ENCODE data around the gene BCAS3.
"Not testable (repeated sequence)": the region's sequence is repeated elsewhere in the genome, so short reads cannot be mapped to it uniquely, and the experiment has no call there.

BCAS3 gene

GRCh38 chr17:61431594-61432311, 754.1 kb downstream of the BCAS3 start:
- no peak for DNase-seq (ENCODE audit: low read depth in 1 of 2, low spot score in 1 of 2)

GRCh38 chr17:61436273-61436672, 758.6 kb downstream of the BCAS3 start:
- DNase-seq (ENCODE audit: low read depth in 1 of 2, low spot score in 1 of 2): no peak

- no peak for DNase-seq (ENCODE audit: low read depth in 1 of 2, low spot score in 1 of 2)
Measured at GRCh38 chr17:61436995-61437704, 759.5 kb downstream of the BCAS3 start.

- no peak for DNase-seq (ENCODE audit: low read depth in 1 of 2, low spot score in 1 of 2)
Measured at GRCh38 chr17:61440697-61441096, 763.0 kb downstream of the BCAS3 start.

GRCh38 chr17:61441507-61441906, 763.9 kb downstream of the BCAS3 start:
- not testable (repeated sequence) for DNase-seq (ENCODE audit: low read depth in 1 of 2, low spot score in 1 of 2)

- DNase-seq (ENCODE audit: low read depth in 1 of 2, low spot score in 1 of 2): no peak
Measured at GRCh38 chr17:61442136-61442775, 764.6 kb downstream of the BCAS3 start.

Measured in activated T-helper 1 cell treated with anti-CD3 and anti-CD28 coated beads, Interleukin-2, amount 50 U/mL, for 16 hours (primary cell).